Testis (tissue), 2 donors: ENCODE results near the gene NUB1.

Experiments used
- POLR2A ChIP-seq: fragments of 450-650 bp; IDR thresholded peaks from one replicate; pipeline ENCODE4 v1.6.1; 2017; ENCODE audit warnings: antibody characterized with exemption, mild to moderate bottlenecking, moderate library complexity
- TF ChIP-seq, protein P1 (sequence below), 3 experiments: fragments of 450-650 bp in 2 of 3; fragments of 200-600 bp in 1 of 3; sonication (generic) in 1 of 3; IDR thresholded peaks; one replicate each; pipeline ENCODE4 v1.5.1; 2016 to 2019; ENCODE audit warnings: antibody characterized with exemption in 3 of 3, mild to moderate bottlenecking in 2 of 3, moderate library complexity in 1 of 3

DNA sequence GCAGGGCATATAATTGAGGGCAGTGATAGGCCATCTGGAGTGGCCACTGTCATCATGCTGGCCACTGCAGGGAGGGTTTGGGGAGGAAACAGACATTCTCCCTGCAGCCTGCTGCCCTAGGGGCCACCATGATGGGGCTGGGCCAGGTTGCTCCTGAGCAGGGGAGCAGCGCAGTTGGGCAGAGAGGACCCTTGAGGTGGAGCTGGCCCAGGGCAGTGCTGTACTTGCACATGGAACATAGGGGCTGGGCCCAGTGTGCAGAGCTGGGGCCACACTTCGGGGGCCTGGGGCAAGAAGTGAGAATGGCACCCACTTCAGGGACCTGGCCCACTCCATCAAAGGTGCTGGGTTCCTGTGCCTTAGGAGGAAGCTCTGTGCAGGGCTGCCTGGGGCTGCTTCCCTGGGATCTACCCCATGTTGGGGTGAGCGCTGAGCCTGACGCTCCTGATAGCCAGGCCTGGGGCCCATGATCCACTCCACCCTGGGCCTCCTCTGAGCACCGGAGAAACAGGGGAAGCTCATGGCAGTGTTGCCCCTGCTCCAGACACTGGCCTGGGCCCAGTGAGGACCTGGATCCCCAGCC is 21.3 kb upstream of the NUB1 start:
- TF ChIP-seq, protein P1, sequence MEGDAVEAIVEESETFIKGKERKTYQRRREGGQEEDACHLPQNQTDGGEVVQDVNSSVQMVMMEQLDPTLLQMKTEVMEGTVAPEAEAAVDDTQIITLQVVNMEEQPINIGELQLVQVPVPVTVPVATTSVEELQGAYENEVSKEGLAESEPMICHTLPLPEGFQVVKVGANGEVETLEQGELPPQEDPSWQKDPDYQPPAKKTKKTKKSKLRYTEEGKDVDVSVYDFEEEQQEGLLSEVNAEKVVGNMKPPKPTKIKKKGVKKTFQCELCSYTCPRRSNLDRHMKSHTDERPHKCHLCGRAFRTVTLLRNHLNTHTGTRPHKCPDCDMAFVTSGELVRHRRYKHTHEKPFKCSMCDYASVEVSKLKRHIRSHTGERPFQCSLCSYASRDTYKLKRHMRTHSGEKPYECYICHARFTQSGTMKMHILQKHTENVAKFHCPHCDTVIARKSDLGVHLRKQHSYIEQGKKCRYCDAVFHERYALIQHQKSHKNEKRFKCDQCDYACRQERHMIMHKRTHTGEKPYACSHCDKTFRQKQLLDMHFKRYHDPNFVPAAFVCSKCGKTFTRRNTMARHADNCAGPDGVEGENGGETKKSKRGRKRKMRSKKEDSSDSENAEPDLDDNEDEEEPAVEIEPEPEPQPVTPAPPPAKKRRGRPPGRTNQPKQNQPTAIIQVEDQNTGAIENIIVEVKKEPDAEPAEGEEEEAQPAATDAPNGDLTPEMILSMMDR (IDR thresholded peaks at IDR 0.05), result no peak
- no peak for TF ChIP-seq POLR2A
